GM19193 (cell line): ENCODE measurements around the gene ZNF462.

ENCODE experiments used
- POLR2A ChIP-seq: IDR thresholded peaks from 4 replicates; pipeline ENCODE4 v1.6.1; 2011; ENCODE audit not compliant: insufficient read depth, insufficient read length; ENCODE audit errors: extremely low read depth

Gene ZNF462

GRCh38 chr9:106897236-106897635 is 34.3 kb downstream of the ZNF462 start:
- TF ChIP-seq POLR2A = no peak

DNA sequence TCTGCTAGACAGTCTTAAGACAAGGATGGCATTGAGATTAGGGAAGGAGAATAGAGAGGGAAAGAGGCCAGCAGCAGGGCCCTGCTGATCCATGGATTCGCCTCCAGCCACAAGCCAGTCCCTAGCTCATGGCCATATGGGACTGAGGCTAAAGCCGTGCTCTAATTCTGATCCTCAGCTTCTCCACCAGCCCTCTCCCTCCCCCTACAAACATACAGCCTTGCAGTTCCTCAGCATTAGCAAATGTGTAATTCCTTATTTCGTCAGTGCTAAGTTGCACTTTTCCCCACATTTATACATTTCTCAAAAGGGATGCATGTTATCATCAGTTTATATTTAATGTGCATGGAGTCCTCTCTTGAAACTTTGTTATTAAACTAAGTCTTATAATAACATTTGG is 34.8 kb downstream of the ZNF462 start:
- no peak for TF ChIP-seq POLR2A

- TF ChIP-seq POLR2A = no peak
These were observed 43.2 kb downstream of the ZNF462 start for GRCh38 chr9:106906129-106906528.

- TF ChIP-seq POLR2A = no peak
These were observed 49.0 kb downstream of the ZNF462 start for GRCh38 chr9:106911951-106912350.

GRCh38 chr9:106913276-106913675 is 50.3 kb downstream of the ZNF462 start:
- no peak for TF ChIP-seq POLR2A

GRCh38 chr9:106915851-106916250 is 52.9 kb downstream of the ZNF462 start:
- no peak for TF ChIP-seq POLR2A

- TF ChIP-seq POLR2A = no peak
These were observed 53.7 kb downstream of the ZNF462 start for GRCh38 chr9:106916466-106917235.

DNA sequence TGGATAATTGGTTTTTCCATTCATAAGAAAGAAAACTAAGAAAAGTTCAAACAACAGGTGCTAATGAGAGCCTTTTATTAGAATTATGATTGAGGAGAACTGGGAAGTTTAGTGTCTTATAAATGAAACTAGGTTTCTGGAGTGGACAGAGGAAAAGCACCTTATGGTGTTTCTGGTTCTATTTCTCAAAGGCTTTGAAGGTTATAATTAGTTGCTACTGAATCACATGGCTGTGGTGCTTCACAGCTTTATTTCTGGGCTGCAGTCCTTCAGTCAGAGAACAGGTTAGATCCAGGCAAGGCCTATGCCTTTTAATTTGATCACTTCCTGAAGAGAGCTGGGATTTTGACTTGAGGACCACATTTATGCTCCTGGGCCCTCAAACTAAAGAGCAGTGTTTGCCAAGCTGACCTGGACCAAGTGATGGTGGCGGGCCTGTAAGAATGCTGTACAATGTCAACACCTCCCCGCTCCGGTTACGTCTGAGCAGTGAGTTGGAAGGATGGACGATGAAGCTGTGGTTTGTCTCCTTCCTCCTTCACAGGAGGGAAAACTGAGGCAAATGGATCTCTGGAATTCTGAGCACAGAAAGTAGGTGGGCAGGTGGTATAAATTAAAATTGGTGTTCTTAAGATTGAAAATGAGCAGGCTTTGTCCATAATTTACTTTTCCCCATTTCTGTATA is 56.0 kb downstream of the ZNF462 start:
- TF ChIP-seq POLR2A = no peak

DNA sequence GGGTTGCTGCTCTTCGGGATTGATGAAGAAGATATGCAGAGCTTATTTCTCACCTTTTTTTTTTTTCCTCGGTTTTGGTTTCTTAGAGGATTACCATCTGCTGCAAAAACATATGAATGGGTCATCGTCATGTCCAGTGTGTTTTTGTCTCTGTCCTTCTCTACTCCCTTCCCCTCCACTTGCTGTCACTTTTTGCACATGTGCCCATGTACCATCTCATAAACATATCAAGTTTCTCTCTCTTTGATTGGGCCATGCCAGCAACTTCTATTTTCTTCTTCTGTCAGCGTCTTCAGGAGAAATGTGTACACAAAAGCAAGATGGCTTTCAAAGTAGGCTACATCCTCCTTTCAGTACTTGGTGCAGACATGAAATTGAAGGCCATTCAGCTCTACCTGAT is 57.1 kb downstream of the ZNF462 start:
- TF ChIP-seq POLR2A = no peak

GRCh38 chr9:106920701-106921283 is 57.8 kb downstream of the ZNF462 start:
- no peak for TF ChIP-seq POLR2A

DNA sequence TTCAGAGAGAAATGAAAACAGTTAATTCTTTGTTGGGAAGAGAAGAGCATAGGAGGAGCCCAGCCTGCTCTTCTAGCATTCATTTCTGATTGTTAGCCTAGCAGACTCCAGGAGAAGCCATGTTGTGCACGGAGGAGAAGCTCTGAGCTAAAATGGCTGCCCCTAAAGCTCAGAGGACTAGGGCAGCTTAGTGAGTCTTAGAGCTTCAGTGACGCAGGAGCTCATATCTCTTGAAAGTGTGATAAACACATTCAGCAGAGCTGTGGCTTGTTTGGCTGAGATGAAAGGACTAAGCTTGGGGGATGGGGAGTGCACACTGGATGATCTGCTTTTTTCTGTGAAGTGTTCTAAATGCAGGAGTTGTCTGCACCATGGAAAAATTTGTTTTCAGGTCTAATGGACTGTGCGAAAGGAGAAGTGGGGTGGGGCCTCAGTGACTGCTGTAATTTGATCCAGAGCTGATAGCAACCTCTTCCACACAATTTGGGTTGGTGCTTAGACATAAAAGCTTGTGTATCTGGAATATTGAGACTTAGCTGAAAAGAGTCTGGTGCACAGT is 58.5 kb downstream of the ZNF462 start:
- TF ChIP-seq POLR2A = no peak

DNA sequence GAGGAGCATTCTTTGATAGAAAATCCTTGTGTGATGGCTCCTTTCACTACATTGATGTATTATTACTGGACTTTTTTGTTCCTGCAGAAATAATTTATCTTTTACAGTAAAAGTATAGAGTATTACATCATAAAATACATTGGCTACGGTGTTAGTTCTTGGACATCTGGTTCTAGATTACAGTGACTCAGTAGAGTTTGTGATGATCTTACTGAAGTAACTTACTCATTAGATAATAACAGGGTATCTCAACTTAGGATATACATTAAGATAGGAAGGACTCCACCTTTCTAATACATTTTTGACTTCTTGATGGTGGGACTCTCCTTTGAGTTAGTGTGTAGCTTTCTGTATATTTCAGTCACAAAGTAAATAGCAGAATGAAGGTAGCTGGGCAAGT is 59.1 kb downstream of the ZNF462 start:
- TF ChIP-seq POLR2A = no peak

DNA sequence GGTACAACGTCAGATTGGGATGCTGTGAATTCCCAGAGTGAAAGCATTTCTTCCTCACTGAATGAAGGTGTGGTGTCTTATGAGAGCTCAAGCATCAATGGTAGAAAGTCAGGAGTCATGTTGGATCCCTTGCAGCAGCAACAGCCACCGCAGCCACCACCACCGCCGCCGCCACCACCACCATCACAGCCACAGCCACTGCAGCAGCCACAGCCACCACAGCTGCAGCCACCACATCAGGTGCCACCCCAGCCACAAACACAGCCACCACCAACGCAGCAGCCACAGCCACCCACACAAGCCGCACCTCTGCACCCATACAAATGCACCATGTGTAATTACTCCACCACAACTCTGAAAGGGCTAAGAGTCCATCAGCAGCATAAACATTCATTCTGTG is 62.4 kb downstream of the ZNF462 start:
- TF ChIP-seq POLR2A = no peak

GRCh38 chr9:106927916-106928315 is 65.0 kb downstream of the ZNF462 start:
- no peak for TF ChIP-seq POLR2A

- TF ChIP-seq POLR2A = no peak
These were observed 65.4 kb downstream of the ZNF462 start for GRCh38 chr9:106928350-106928749.

GRCh38 chr9:106929471-106930177 is 66.7 kb downstream of the ZNF462 start:
- no peak for TF ChIP-seq POLR2A

- TF ChIP-seq POLR2A = no peak
These were observed 67.5 kb downstream of the ZNF462 start for GRCh38 chr9:106930477-106930876.
